Lower lobe of right lung (tissue), 2 donors: ENCODE measurements around the gene RPL11. TPM values are rescaled to one million over a fixed set of nuclear protein-coding genes. Genes with fewer than 3 reads are reported as not detected.

Experiments used
- ATAC-seq, 2 donors: fragments of 200-7000 bp; cut with Tn5 transposase; one replicate each; pipeline ENCODE4 v1.9.1; 2020 to 2022; ENCODE audit warnings: mild to moderate bottlenecking in 2 of 2, moderate library complexity in 2 of 2
- DNase-seq: peaks from one replicate; pipeline ENCODE4 v3.0.0-alpha.2; 2020
- H3K27ac ChIP-seq: fragments of 200-600 bp; one replicate; pipeline ENCODE4 v1.8.0; 2022
- H3K27me3 ChIP-seq: fragments of 200-600 bp; one replicate; pipeline ENCODE4 v1.8.0; 2022; ENCODE audit warnings: low read depth
- H3K36me3 ChIP-seq: fragments of 200-600 bp; one replicate; pipeline ENCODE4 v1.8.0; 2022; ENCODE audit warnings: mild to moderate bottlenecking
- H3K4me1 ChIP-seq: fragments of 200-600 bp; one replicate; pipeline ENCODE4 v1.8.0; 2022
- H3K4me3 ChIP-seq: fragments of 200-600 bp; one replicate; pipeline ENCODE4 v1.8.0; 2022; ENCODE audit warnings: mild to moderate bottlenecking
- H3K9me3 ChIP-seq: fragments of 200-600 bp; one replicate; pipeline ENCODE4 v1.8.0; 2022
- CTCF ChIP-seq: fragments of 200-600 bp; IDR thresholded peaks from one replicate; pipeline ENCODE4 v1.8.0; 2022; ENCODE audit warnings: antibody characterized with exemption, mild to moderate bottlenecking
- intact Hi-C: fragments of 100-400 bp; cut with DNase I; formaldehyde crosslinking; loops from one replicate; pipeline ENCODE4 v1.11.0; 2022
- total RNA-seq: library from RNA; stranded (reverse); fragmentation: NEBNext Ultra II Directional; extraction: Animal tissue kit (Norgen Biotek cat#: 25700); gene quantifications from one replicate; pipeline ENCODE4 v1.2.1, GENCODE V29; 2021
- donor health status: DM: no; HTN: yes; CAD: no; lungs with severe emphysema.

Gene RPL11
- total RNA-seq, 1 donor from 2014 or later = 959 TPM

GRCh38 chr1:23692308-23692871, 784 bp downstream of the RPL11 start:
- DNase-seq (no peak), ATAC-seq (no peak)
- intact Hi-C loops = no loop called here
- H3K27ac ChIP-seq = peak overlapping the region; percentile 81
- TF ChIP-seq CTCF = no peak
- peaks cover 47% of the 10 kb centered on the region for H3K36me3 ChIP-seq
- H3K9me3 ChIP-seq = no peaks in the 10 kb centered on the region
- H3K4me3 ChIP-seq = peak overlapping the region; percentile 72
- H3K27me3 ChIP-seq = no peaks in the 10 kb centered on the region
- H3K4me1 ChIP-seq = peaks cover 45% of the 10 kb centered on the region

DNA sequence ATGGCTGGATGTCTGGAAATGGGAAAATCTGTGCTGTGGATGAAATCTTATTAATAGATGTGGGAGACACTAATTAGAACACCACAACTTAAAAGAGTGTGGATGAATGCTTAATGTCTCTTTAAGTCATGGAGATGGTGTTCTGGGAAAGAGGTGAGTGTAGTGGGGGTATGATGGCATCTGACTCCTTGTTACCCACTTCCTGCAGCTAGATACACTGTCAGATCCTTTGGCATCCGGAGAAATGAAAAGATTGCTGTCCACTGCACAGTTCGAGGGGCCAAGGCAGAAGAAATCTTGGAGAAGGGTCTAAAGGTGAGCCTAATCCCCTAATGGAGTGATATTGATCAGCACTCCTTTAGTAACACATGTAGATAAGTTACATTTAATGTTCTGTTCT, 2.0 kb downstream of the RPL11 start:
- ATAC-seq (no peak), DNase-seq (no peak)
- no peak for TF ChIP-seq CTCF
- no peaks in the 10 kb centered on the region for H3K27me3 ChIP-seq
- peaks cover 45% of the 10 kb centered on the region for H3K4me1 ChIP-seq
- H3K27ac ChIP-seq = no peak overlapping the region
- H3K36me3 ChIP-seq = peaks cover 60% of the 10 kb centered on the region
- H3K9me3 ChIP-seq = no peaks in the 10 kb centered on the region
- intact Hi-C loops = no loop called here
- peak overlapping the region; percentile 72 for H3K4me3 ChIP-seq

GRCh38 chr1:23694371-23694770, 2.8 kb downstream of the RPL11 start:
- TF ChIP-seq CTCF = no peak
- H3K4me3 ChIP-seq = no peak overlapping the region
- ATAC-seq (no peak), DNase-seq (no peak)
- intact Hi-C loops = no loop called here
- no peaks in the 10 kb centered on the region for H3K27me3 ChIP-seq
- no peak overlapping the region for H3K27ac ChIP-seq
- no peaks in the 10 kb centered on the region for H3K9me3 ChIP-seq
- H3K4me1 ChIP-seq = peaks cover 45% of the 10 kb centered on the region
- H3K36me3 ChIP-seq = peaks cover 67% of the 10 kb centered on the region

- Histone ChIP-seq H3K27ac (no peak overlapping the region), H3K27me3 (no peaks in the 10 kb centered on the region), H3K4me1 (peaks cover 45% of the 10 kb centered on the region), H3K9me3 (no peaks in the 10 kb centered on the region), H3K36me3 (peaks cover 80% of the 10 kb centered on the region), H3K4me3 (no peak overlapping the region)
- no peak for TF ChIP-seq CTCF
- DNase-seq (no peak), ATAC-seq (no peak)
- intact Hi-C loops = loop anchor here (5.0 kb wide), 1 partner anchor 57 kb away; no protein-coding TSS in a partner anchor
Observed at GRCh38 chr1:23695667-23696066, 4.1 kb downstream of the RPL11 start.

- no peak for TF ChIP-seq CTCF
- ATAC-seq (no peak), DNase-seq (no peak)
- Histone ChIP-seq H3K27ac (no peak overlapping the region), H3K36me3 (peaks cover 88% of the 10 kb centered on the region), H3K4me3 (no peak overlapping the region), H3K4me1 (peaks cover 48% of the 10 kb centered on the region), H3K9me3 (no peaks in the 10 kb centered on the region), H3K27me3 (no peaks in the 10 kb centered on the region)
- intact Hi-C loops = loop anchor here (5.0 kb wide), 1 partner anchor 56 kb away; no protein-coding TSS in a partner anchor
Observed at GRCh38 chr1:23696335-23696989, 4.9 kb downstream of the RPL11 start.
